ENCODE measurements around the gene FADS2.

Gene FADS2

GRCh38 chr11:61812736-61813411 is 15.2 kb upstream of the FADS2 start:
- no peak for ATAC-seq

GRCh38 chr11:61814247-61814957 is 13.7 kb upstream of the FADS2 start:
- TF ChIP-seq ARNTL (CRISPR knock-in tag; IDR thresholded peaks at IDR 0.05; ENCODE audit: borderline replicate concordance, low read depth) (no peak), CSRNP3 (CRISPR knock-in tag; IDR thresholded peaks at IDR 0.05) (no peak), ZC3H10 (CRISPR knock-in tag; IDR thresholded peaks at IDR 0.05) (no peak), OSR1 (CRISPR knock-in tag; IDR thresholded peaks at IDR 0.05) (no peak), ZNF8 (CRISPR knock-in tag; IDR thresholded peaks at IDR 0.05) (0 out of 2 replicates have a peak, but pooled peaks have one; percentile 14), ZFP30 (CRISPR knock-in tag; IDR thresholded peaks at IDR 0.05) (no peak)
- ATAC-seq, result no peak

More at GRCh38 chr11:61812736-61813411, 15.2 kb upstream of the FADS2 start:
- TF ChIP-seq, protein P1, sequence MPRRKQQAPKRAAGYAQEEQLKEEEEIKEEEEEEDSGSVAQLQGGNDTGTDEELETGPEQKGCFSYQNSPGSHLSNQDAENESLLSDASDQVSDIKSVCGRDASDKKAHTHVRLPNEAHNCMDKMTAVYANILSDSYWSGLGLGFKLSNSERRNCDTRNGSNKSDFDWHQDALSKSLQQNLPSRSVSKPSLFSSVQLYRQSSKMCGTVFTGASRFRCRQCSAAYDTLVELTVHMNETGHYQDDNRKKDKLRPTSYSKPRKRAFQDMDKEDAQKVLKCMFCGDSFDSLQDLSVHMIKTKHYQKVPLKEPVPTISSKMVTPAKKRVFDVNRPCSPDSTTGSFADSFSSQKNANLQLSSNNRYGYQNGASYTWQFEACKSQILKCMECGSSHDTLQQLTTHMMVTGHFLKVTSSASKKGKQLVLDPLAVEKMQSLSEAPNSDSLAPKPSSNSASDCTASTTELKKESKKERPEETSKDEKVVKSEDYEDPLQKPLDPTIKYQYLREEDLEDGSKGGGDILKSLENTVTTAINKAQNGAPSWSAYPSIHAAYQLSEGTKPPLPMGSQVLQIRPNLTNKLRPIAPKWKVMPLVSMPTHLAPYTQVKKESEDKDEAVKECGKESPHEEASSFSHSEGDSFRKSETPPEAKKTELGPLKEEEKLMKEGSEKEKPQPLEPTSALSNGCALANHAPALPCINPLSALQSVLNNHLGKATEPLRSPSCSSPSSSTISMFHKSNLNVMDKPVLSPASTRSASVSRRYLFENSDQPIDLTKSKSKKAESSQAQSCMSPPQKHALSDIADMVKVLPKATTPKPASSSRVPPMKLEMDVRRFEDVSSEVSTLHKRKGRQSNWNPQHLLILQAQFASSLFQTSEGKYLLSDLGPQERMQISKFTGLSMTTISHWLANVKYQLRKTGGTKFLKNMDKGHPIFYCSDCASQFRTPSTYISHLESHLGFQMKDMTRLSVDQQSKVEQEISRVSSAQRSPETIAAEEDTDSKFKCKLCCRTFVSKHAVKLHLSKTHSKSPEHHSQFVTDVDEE (CRISPR knock-in tag; IDR thresholded peaks at IDR 0.05), result no peak
- no peak for TF ChIP-seq ZC3H10 (CRISPR knock-in tag; IDR thresholded peaks at IDR 0.05)
- TF ChIP-seq, protein P2, sequence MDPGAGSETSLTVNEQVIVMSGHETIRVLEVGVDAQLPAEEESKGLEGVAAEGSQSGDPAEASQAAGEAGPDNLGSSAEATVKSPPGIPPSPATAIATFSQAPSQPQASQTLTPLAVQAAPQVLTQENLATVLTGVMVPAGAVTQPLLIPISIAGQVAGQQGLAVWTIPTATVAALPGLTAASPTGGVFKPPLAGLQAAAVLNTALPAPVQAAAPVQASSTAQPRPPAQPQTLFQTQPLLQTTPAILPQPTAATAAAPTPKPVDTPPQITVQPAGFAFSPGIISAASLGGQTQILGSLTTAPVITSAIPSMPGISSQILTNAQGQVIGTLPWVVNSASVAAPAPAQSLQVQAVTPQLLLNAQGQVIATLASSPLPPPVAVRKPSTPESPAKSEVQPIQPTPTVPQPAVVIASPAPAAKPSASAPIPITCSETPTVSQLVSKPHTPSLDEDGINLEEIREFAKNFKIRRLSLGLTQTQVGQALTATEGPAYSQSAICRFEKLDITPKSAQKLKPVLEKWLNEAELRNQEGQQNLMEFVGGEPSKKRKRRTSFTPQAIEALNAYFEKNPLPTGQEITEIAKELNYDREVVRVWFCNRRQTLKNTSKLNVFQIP (CRISPR knock-in tag; IDR thresholded peaks at IDR 0.05; ENCODE audit: borderline replicate concordance, low read depth), result no peak
- TF ChIP-seq CSRNP3 (CRISPR knock-in tag; IDR thresholded peaks at IDR 0.05), result no peak
- TF ChIP-seq ZNF70 (CRISPR knock-in tag; IDR thresholded peaks at IDR 0.05), result no peak
- no peak for TF ChIP-seq SNAI2 (CRISPR knock-in tag; IDR thresholded peaks at IDR 0.05)
- TF ChIP-seq ZNF565 (CRISPR knock-in tag; conservative IDR thresholded peaks at IDR 0.05; ENCODE audit: low read depth), result no peak
- no peak for TF ChIP-seq ZFP30 (CRISPR knock-in tag; IDR thresholded peaks at IDR 0.05)
- TF ChIP-seq RARB (CRISPR knock-in tag; IDR thresholded peaks at IDR 0.05), result no peak
- TF ChIP-seq ISL1 (CRISPR knock-in tag; IDR thresholded peaks at IDR 0.05), result no peak
- no peak for TF ChIP-seq CSDC2 (CRISPR knock-in tag; IDR thresholded peaks at IDR 0.05)
- TF ChIP-seq GLIS3 (CRISPR knock-in tag; IDR thresholded peaks at IDR 0.05), result no peak
- TF ChIP-seq ZFP3 (CRISPR knock-in tag; IDR thresholded peaks at IDR 0.05), result no peak
- TF ChIP-seq TCF4 (CRISPR knock-in tag; IDR thresholded peaks at IDR 0.05; ENCODE audit: borderline replicate concordance), result no peak
- TF ChIP-seq ARNTL (CRISPR knock-in tag; IDR thresholded peaks at IDR 0.05; ENCODE audit: borderline replicate concordance, low read depth), result no peak
- TF ChIP-seq BACH2 (CRISPR knock-in tag; IDR thresholded peaks at IDR 0.05; ENCODE audit: borderline replicate concordance), result no peak
- TF ChIP-seq, protein P3, sequence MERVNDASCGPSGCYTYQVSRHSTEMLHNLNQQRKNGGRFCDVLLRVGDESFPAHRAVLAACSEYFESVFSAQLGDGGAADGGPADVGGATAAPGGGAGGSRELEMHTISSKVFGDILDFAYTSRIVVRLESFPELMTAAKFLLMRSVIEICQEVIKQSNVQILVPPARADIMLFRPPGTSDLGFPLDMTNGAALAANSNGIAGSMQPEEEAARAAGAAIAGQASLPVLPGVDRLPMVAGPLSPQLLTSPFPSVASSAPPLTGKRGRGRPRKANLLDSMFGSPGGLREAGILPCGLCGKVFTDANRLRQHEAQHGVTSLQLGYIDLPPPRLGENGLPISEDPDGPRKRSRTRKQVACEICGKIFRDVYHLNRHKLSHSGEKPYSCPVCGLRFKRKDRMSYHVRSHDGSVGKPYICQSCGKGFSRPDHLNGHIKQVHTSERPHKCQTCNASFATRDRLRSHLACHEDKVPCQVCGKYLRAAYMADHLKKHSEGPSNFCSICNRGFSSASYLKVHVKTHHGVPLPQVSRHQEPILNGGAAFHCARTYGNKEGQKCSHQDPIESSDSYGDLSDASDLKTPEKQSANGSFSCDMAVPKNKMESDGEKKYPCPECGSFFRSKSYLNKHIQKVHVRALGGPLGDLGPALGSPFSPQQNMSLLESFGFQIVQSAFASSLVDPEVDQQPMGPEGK (CRISPR knock-in tag; IDR thresholded peaks at IDR 0.05; ENCODE audit: borderline replicate concordance), result no peak
- TF ChIP-seq, protein P4, sequence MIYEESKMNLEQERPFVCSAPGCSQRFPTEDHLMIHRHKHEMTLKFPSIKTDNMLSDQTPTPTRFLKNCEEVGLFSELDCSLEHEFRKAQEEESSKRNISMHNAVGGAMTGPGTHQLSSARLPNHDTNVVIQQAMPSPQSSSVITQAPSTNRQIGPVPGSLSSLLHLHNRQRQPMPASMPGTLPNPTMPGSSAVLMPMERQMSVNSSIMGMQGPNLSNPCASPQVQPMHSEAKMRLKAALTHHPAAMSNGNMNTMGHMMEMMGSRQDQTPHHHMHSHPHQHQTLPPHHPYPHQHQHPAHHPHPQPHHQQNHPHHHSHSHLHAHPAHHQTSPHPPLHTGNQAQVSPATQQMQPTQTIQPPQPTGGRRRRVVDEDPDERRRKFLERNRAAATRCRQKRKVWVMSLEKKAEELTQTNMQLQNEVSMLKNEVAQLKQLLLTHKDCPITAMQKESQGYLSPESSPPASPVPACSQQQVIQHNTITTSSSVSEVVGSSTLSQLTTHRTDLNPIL (CRISPR knock-in tag; IDR thresholded peaks at IDR 0.05; ENCODE audit: low read depth), result no peak
